GM18520 (cell line): ENCODE results near the gene RPL10A.
"Not testable (repeated sequence)": the region's sequence is repeated elsewhere in the genome, so short reads cannot be mapped to it uniquely, and the experiment has no call there.

Source experiments
- ATAC-seq: cut with Tn5 transposase; IDR thresholded peaks from one replicate; pipeline ENCODE4 v1.9.1; 2021; ENCODE audit not compliant: unreplicated experiment

The RPL10A gene

DNA sequence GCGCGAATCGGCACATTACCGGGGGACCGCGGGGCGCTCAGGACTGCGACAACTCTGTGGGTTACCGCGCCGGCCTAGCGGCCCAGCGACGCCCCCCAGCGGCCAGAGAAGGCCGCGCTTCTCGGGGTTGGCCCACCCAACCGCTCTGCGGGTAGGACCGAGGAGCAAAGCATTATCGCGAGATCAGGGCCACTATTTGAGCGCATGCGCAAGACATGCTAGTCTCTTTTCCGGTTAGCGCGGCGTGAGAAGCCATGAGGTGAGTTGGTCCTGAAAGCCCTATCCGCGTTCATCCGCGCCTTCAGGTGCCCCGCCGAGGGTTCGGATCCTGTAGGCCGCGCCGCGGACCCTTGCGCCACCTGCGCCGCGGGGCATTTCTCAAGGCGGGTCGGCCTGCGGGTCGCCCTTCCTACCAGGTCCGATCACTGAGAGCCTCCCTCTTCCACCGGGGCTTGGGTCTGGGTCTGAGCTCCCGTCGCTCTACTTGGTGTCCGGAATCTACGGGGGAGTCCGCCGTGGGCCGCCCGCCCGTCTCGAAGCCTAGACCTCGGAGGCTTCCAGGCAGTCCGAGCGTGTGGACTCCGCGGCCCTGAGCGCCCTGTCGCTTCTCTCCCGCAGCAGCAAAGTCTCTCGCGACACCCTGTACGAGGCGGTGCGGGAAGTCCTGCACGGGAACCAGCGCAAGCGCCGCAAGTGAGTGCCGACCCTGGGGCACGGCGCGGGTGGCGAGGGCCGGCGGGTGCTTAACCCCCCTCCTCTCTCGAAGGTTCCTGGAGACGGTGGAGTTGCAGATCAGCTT is at the start of gene RPL10A:
TSS of gene RPL10A (plus strand) at position 221 of the 799 bp plus-strand sequence. CDS start at position 255, 34 bp downstream.
- peak; percentile 85 for ATAC-seq

DNA sequence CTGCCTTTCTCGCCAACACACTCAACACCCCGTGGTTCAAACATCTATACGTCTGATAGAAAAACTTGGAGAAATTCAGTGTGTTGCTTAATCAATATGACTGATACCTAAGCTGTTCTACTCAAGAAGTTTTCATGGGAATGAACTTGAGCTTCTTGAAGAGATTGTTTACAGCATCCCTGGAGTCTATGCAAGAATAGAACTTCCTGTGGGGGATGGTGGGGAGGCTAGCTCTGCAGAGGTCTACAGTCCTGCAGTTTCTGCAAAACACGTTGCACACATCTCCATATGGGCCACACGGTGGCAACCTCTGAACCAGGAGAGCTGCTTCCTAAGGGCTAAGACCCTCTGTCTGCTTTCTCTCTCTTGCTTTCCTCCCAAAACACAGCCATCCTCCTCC is 48.8 kb upstream of the RPL10A start:
- ATAC-seq = no peak

DNA sequence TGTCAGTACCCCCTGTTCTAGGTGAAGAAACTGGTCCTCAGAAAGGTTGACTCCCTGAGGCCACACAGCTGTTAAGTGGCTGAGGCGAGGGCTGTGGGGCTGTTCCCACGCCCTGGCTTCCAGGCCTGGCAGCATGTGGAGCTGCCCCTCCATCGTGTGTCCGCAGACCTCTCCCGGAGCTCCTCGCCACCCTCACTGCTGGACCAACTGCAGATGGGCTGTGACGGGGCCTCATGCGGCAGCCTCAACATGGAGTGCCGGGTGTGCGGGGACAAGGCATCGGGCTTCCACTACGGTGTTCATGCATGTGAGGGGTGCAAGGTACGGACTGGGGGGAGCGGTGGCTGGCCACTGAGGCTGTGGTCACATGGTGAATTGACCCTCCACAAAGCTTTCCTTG is 48.2 kb upstream of the RPL10A start:
- ATAC-seq = no peak

- ATAC-seq = no peak
Measured at GRCh38 chr6:35425284-35425683, 42.9 kb upstream of the RPL10A start.

GRCh38 chr6:35426074-35426473 is 42.1 kb upstream of the RPL10A start:
- ATAC-seq = no peak

- no peak for ATAC-seq
Measured at GRCh38 chr6:35427435-35427834, 40.8 kb upstream of the RPL10A start.

- ATAC-seq = no peak
Measured at GRCh38 chr6:35427851-35428321, 40.3 kb upstream of the RPL10A start.

DNA sequence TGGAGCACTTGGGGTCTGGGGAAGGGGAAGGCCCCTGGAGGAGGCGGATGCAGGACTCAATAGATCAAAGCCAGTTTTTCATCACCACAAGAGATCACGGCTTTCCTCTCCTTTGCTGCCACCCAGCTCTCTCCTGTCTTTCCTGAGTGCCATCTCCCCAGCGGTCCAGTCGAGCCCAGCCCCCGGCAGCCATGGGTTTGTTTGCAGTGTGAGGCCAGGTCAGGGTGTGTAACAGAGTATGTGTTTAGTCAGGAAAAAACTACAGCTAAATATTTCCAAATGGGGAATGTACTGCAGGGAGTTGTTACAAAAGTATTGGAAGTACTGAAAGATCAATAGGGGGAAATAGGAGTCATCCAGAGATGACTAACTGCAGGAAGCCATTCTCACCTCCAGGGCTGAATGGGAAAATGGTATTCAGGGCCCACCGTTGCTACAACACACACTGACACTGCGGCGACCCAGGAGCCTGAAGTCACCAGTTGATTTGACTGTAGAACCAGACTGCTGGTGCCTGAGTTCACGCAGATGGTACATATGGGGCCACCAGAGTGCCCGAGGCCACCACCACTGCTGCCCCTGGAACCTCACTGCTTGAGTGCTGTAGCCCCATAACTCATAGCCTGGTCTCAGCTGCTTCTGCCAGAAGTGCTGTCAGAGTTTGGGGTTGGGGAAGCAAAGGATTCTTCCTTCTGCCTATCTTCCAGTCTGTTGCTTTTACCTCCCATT is 39.6 kb upstream of the RPL10A start:
- ATAC-seq = no peak

DNA sequence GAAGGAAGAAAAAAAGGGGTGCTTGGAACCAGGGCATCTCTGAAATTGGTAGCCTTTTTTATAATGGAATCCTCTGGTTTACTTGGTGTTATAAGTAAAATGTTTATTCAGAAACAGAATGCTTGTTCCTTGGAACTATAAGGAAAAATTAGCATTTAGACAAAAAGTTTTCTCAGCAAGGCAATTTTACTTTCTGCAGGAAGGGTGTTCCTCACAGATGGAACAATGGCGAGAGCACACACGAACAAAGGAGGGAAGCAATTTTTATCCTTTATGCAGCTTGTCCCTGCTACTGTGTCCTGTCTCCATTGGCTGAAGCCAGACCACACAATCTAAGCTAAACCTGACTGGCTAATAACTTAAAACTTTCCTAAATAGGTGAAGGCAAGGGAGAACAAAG is 38.7 kb upstream of the RPL10A start:
- ATAC-seq = no peak

DNA sequence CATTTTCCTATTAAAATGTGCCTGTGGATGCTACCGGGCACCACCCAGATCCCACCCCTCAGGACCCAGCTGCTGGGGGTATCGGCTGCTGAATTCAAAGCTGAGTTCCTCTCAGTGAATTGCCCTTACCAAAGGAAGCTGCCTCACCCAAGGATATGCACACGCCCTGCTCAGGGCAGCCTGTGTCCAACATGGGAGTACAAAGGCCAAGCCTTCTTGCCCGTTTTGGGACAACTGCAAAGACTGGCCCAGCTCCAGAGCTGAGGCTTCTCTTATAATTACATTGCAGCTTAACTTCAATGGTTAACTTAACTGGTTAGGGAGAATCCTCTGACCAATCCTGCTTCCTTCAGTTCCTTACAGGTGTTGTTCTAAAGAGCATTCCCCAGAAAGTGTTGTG is 35.9 kb upstream of the RPL10A start:
- no peak for ATAC-seq

- ATAC-seq = not testable (repeated sequence)
Measured at GRCh38 chr6:35432702-35433101, 35.5 kb upstream of the RPL10A start.

DNA sequence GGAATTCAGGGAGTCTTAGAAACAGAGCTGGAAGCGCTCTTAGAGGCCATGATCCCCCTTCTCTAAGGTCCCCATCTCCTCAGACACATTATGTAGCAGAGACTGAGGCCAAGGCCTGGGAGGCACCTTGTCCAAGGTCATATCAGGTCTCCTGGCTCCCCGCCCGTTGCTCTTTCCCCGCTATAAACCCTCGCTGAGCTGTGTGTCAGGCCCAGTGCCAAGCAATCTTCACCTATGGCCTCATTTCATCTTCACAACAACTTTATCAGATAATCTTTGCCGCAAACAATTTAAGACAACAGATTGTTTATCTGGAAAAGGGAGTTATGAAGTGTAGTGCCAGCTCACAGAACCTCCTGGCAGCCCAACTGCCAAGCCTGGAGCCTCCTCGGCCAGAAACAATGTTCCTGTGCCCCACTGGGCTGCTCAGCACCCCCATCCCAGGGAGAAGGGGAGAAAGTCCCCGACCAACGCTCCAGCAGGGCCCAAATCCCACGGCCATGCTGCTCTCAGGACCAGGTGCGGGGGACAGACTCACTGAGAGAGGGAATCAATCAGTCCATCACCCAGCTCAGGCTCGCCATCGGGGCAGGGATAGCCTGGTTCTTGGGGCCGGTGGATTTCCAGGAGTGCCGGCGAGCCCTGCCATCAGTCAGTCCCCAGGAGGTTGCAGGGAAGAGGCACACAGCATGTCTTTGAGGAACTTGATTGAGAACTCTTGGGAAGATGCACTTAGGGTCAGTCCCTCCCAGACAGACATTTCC is 32.9 kb upstream of the RPL10A start:
- ATAC-seq = no peak

- ATAC-seq = no peak
Measured at GRCh38 chr6:35436071-35436857, 31.9 kb upstream of the RPL10A start.

GRCh38 chr6:35438378-35439065 is 29.7 kb upstream of the RPL10A start:
- not testable (repeated sequence) for ATAC-seq

DNA sequence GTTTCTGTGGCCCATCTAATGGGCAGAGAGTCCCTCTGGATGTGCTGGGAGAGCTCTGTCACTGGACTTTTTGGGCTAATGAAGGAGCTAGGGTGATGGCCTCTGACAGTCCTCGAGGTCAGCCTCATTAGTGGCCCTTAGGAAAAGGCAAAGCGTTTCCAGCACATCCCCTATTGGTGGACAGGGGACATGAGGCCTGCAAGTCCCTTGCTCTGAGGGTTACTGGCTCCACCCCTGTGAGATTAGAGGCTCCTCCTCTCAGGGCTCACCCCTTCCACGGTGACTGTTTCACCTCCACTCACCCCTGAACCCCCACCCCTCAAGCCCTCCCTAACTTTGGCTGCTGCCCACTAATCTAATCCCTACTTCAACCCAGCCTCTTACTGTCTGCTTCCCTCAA is 28.9 kb upstream of the RPL10A start:
- ATAC-seq = no peak

- ATAC-seq = no peak
Measured at GRCh38 chr6:35441205-35441604, 27.0 kb upstream of the RPL10A start.

DNA sequence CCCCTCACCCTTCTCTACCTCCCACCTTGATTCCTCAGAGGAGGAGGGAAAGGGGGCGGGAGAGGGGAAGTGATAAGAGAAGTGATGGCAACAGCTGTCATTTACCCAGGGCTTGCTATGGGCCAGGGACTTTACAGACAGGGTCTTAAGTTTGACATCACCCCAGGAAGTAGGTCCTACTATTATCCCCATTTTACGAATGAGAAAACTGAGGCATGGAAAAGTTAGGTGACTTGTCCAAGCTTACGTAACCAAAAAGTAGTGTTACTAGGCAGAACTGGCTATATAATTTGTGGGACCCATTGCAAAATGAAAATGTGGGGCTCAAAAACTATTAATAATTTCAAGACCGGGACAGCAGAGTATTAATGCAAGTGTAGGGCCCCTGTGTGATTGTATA is 26.6 kb upstream of the RPL10A start:
- ATAC-seq = no peak

DNA sequence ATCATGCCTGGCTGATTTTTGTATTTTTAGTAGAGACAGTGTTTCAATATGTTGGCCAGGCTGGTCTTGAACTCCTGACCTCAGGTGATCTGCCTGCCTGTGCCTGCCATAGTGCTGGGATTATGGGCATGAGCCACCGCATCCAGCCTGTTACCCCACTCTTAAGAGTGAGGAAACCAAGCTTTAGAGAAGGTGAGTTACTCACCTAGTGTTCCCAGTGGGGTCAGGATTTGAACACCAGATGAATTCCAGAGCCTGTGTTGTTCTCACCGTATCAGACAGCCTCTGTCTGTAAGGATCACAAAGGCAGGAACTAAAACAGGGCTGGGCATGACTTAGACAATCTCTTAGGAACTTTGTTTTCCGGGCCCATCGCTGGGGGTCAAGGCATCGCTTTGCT is 25.5 kb upstream of the RPL10A start:
- ATAC-seq = no peak

DNA sequence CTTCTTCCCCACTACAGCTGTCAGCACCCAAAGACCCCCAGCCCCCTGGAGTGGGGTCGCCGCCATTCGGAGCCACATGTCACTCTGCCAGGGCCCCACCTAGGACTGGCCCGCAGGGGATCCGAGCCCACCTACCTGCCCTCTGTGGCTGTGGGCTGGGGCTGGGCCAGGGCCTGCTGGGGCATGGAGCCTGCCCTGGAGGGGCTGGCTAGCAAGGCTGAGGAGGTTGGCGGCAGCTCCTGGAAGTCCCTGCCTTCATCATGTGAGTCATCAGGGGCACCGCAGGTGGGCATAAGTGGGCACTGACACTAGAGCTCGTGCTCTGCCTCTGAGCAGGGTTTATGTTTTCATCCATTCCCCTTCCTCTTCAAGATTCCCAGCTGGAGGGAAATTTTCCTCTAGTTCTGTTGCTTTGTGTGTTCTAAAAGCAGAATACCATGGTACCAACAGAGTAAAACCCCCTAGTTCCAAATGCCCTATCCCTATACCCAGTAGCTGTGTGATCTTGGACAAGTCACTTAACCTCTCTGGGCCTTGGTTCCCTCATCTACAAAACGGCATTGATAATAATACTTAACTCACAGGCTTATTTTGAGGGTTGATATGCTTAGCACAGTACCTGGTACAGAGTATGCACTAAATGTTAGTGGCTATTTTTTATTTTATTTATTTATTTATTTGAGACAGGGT is 24.7 kb upstream of the RPL10A start:
- ATAC-seq = no peak

DNA sequence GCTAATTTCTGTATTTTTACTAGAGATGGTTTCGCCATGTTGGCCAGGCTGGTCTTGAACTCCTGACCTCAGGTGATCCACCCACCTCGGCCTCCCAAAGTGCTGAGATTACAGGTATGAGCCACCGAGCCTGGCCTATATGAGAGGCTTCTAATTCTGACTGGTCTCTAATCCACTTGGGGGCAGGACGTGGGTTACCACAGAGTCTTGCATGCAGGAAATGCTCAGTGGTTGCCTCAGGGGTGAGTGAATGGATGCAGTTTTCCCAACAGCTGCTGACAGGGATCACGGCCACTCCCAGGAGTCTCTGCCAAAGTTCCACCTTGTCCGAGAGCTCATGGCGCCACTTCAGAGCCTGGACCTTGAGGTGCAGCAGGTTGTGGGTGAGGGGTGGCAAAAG is 22.5 kb upstream of the RPL10A start:
- no peak for ATAC-seq
